KBM-7 (cell line): ENCODE measurements around the gene CLIC3.

Experiments
- DNase-seq: peaks from one replicate; pipeline ENCODE4 v3.0.0-alpha.2; 2015
- in situ Hi-C: fragments of 300-500 bp; cut with MboI; formaldehyde crosslinking; loops from 2 replicates; pipeline ENCODE4 v1.14.3; 2020; ENCODE audit warnings: low sequenced_read_pairs, low pct_unique_long_range_greater_than_20kb, mixed read lengths

The CLIC3 gene

DNA sequence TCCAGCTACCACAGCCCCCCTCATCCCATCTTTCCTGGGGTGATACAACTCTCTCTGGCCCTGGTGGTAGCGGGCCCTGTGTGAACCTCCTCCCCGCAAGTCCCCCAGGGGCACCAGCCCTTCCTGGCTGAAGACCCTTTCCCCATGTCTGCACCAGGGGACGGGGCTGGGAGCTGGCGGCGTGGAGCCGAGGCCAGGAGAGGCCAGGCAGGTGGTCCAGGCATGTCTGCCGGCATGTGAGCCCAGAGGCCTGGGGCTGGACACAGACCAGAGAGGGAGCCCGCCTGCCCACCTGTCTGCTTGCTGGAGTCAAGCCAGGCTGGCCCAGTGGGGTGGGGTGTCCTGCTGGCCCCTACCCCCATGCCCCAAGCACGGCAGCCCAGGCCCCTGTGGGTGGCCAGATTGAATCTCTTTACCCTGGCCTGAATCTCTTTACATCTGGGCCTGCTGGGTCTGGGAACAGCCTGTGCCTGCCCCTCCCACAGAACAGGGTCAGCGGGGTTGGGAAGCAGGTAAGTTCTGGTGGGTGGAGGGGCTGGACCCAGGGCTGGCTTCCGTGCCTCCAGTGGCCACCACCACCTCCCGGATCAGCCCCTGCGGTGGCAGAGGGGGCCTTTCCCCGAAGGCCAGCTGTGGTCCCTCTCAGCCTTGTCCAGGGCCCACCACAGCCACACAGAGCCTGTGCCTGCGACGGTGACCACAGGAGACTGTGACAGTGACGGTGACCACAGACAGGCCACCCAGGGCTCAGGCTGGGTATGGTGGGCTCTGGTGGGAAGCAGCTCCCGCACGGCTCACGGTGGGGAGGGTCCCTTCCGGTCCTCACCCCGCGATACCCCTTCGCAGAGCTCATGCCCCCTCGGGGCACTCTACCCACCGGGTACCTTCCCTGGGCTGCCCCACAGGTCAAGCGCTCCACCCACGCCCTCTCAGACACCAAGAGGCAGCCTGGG, 37.2 kb downstream of the CLIC3 start:
- no peak for DNase-seq
- in situ Hi-C loops: no loop called here

DNA sequence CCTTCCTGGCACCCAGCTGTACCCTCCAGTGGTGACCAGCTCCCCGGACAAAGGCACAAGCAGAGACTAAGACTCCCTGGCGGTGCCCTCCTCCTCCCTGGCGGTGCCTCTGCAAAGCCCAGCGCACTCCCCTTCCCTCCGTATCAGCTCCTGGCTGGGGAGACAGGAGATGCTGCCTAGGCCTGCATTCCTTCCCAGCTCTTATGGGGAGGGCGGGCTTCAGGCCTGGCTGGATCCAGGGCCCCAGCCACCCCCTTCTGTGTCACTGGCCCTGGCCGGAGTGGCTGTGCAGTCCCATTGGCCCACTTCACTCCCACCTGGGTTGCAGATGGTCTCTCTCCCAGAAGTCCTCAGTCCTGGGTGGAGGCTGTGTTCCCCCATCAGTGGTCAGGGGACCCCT, 37.9 kb downstream of the CLIC3 start:
- DNase-seq: no peak
- in situ Hi-C loops: no loop called here

DNA sequence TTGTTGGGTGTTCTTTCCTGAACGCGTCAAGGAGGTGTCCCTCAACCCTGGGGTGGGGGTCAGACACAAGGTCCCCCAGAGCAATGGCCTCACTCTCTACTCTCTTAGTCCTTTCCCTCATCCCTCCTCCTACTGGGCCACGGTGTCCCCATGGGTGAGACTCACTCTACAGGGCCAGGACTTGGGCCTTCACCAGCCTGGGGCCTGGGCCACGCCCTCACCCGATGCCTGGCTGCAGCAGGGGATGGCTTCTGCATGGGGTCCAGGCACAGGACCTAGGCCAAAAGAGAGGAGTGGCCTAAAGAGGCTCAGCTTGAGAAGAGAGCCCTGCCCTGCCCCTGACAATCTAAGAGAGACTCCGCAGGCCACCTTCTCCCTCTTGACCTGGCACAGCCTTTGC, 38.5 kb downstream of the CLIC3 start:
- DNase-seq: no peak
- in situ Hi-C loops: no loop called here

DNA sequence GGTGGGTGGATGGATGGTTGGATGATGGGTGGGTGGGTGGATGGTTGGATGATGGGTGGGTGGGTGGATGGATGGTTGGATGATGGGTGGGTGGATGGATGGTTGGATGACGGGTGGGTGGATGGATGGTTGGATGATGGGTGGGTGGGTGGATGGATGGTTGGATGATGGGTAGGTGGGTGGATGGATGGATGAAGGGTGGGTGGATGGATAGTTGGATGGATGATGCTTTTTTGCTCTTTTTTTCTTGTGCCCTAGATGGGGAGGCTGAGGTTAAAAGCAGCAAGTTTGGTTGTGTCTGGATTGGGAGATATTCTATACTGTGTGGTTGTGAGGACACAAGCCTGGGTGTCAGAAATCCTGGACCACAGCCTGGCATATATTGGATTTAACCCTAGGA, 38.9 kb downstream of the CLIC3 start:
- no peak for DNase-seq
- in situ Hi-C loops: no loop called here

DNA sequence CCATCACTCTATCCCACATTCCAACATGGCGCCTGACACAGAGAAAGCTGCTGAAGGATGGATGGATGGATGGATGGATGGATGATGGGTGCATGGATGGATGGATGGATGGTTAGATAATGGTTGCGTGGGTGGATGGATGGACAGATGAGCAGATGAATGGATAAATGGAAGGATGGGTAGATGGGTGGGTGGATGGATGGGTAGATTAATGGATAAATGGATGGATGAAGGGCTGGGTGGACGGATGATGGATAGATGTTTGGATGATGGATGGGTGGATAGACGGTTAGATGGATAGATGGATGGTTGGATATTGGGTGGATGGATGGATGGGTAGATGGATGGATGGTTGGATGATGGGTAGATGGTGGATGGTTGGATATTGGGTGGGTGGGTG, 39.8 kb downstream of the CLIC3 start:
- no peak for DNase-seq
- in situ Hi-C loops: no loop called here

DNA sequence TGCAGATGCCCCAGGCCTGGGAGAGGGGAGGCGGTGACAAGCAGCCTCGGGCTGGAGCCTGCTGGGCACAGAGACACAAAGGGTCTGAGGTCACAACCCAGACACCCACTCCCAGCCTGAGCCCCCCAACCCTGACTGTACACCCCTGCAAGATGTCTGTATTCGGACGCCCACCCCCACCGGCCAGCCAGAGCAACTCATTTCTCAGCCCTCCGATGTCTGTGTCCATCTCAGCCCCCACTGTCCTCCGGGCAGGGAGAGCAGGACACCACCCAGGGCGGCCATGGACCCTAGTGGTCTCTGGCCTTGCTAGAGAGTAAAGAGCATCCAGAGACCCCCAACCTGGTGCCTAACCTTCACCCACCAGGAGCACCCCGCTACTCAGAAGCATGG, 40.4 kb downstream of the CLIC3 start:
- in situ Hi-C loops: no loop called here
- no peak for DNase-seq

DNA sequence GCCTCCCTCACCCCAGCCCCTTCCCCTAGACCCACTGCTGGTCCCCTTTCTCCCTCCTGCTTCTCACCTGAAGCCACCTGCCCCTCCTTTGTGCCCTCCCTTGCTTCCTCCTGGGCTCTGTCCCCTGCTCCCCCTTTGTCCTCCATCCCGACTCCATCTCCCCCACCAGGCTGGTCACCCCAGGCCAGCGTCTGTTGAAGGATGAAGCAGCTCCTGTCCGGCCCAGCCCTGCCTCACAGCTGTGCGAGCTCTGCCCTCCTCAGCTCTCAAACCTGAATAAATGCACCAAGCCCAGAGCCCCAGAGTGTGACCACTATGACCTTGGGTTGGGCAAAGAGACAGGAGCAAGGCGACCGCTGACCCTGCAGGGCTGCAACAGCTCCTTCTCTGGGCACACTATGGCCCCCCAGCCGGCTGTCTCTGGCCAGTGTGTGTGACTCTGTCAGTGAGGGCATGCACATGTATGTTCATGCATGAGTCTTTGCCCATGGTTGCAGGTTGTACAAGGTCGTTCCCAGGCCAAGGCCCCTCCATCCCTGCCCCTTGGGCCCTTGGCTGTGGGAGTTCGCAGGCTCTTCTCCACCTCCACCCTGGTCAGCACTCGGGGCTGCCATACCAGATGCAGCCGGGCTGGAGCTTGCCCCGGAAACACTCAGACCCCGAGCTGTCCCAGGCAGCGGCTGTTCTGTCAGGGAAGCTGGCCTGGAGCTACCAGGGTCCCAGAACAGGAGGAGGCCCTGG, 41.0 kb downstream of the CLIC3 start:
- no peak for DNase-seq
- in situ Hi-C loops: no loop called here

DNA sequence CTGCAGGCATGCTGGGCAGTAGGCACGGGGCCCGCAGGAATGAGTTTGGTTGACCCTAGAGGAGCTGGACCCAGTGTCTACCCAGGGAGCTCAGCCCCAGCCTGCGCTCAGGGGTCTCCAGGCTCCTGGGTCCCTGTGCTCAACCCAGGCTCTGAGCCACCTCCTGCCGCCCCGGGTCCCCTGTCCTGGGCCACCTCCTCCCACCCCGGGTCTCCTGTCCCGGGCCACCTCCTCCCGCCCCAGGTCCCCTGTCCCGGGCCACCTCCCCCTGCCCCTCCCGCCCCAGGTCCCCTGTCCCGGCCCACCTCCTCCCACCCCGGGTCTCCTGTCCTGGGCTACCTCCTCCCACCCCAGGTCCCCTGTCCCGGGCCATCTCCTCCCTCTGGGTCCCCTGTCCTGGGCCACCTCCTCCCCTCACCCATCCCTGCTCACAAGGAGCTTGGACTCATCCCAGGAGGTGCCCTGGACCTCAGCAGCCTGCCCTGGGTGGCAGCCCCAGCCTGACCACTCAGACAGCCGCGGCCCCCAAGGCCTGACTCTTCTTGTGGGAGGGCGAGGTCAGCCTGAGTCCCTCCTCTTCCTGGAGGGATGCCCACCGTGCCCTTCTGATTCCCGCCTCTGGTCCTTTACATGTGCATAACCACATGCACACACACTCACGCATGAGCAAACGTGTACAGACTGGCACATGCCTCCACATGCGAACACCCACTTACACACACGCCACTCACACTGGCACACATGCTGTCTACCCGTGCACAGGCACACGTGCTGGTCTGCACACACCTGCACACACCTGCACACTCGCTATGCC, 41.9 kb downstream of the CLIC3 start:
- no peak for DNase-seq
- in situ Hi-C loops: no loop called here

DNA sequence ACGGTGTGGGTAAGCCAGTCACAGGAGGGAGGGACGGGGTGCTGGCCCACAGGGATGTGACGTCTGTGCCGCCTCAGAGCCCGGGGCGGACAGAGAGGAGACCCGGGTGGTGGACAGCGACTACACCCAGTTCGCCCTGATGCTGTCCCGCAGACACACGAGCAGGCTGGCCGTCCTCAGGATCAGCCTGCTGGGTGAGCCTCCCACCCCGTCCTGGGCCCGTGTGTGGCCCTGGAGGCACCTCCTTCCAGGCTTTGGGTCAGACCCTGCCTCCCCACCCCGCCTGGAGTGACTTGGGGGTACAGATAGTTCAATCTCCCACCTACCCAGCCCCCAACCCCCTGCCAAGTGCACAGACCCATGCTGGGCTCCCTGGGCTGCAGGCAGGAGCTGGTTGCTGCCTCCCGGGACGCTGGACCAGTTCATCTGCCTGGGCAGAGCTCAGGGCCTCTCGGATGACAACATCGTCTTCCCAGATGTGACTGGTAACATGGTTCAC, 42.5 kb downstream of the CLIC3 start:
- in situ Hi-C loops: no loop called here
- DNase-seq: no peak

DNA sequence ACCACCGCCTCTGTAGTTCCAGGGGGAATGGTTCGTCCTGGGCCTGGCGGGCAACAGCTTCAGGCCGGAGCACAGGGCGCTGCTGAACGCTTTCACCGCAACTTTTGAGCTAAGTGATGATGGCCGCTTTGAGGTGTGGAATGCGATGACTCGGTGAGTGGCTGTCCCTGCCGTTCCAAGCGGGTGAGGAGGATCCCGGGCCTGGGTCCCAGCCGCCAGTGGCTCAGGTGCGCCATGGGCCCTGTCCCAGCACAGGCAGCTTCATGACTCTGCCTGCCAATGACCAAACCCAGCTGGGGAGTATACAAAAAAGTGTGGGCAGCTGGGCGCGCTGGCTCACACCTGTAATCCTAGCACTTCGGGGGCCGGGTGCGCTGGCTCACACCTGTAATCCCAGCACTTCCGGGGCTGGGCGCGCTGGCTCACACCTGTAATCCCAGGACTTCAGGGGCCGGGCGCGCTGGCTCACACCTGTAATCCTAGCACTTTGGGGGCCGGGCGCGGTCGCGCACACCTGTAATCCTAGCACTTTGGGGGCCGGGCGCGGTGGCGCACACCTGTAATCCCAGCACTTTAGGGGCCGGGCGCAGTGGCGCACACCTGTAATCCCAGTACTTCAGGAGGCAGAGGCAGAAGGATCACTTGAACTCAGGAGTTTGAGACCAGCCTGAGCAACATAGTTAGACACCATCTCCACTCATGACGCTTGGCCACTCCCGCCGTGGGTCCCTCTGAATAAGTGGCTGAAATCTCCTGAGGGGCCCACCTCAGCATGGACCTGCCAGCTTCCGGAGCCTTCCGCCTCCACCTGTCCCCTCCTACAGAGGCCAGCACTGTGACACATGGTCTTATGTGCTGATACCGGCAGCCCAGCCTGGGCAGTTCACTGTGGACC, 43.2 kb downstream of the CLIC3 start:
- in situ Hi-C loops: no loop called here
- DNase-seq: no peak

DNA sequence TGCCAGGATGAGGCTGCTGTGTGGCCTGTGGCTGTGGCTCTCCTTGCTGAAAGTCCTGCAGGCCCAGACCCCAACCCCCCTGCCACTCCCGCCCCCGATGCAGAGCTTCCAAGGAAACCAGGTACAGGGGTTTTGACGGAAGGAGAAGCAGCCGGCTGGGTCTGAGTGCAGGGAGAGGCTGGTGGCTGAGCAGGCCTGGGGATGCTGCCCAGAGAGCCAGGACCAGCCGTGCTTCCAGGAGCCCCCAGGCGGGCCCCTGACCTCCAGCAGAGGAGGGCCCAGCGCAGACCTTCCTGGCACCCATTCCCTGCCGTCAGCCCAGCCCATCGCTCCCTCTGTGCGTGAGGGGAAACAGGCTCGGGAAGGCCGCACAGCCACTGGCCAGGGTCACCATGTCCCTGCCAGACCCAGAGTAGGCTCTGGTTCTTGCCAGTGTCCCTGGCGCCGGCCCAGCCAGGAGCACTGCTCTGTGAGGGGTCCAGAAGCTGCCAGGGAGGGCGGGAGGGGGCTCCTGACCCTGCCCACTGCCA, 44.0 kb downstream of the CLIC3 start:
- DNase-seq: no peak
- in situ Hi-C loops: no loop called here

DNA sequence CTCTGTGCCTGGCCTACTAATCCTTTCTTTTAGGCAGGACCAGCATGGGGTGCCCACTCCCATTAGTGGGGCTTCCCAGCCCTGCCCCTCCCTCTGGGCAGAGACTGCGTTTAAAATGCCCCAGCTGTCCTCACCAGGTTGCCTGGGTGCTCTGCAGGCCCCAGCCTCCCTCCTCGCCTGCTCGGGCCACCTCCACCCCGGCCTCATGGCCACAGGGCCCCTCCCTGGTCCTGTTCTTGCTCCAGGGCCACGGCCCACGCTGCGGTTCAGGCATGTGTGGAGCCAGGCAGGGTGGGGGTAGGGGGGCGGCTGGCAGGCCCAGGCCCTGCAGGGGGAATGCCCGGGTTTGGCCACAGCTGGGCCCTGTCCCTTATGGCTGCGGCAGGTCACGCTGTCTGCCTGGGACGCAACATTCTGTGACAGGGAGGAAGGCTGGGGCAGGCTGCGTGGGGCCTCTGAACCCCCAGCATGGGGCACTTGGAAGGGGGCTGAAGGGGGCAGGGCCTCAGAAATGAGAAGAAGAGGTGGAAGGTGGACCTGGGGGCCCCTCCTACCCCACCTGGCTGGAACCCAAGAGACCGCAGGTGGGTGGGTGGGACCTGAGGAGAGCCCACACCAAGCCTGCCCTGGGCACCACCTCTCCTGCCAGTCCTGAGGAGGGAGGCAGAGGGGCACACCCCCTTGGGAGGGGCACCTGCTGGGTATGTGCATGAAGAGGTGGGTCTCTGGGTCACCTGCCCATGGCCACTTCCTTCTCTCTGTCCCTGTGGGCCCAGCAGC, 44.6 kb downstream of the CLIC3 start, which contains the start of gene LCN12:
TSS of gene LCN12 (plus strand) at position 733 of the 780 bp plus-strand sequence. CDS start 55 bp downstream, outside the sequence.
- in situ Hi-C loops: no loop called here
- DNase-seq: no peak

DNA sequence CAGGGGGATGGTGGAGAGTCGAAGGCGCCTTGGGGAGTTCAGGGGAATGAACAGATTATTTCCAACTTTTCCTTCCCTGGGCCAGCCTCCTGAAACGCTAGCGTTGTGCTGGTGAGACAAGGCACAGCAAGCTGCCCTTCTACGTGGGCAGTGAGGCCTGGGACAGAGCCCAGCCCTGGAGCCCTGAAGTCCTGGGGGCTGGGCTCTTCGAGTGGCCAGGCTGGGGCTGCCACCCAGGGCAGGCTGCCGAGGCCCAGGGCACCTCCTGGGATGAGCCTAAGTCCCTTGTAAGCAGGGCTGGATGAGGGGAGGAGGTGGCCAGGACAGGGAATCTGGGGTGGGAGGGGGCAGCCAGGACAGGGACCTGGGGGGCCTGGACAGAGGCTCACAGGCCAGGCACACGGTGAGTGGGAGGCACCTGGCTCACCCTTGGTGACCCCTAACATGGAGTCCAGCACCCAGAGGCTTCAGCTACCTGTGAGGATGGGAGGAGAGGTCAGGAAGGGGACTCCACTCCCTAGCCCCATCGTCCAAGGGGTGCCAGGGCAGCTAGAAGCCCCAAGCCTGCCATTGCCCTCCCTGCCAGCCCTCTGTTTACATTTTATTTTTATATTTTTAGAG, 45.6 kb downstream of the CLIC3 start:
- DNase-seq: no peak
- in situ Hi-C loops: no loop called here

DNA sequence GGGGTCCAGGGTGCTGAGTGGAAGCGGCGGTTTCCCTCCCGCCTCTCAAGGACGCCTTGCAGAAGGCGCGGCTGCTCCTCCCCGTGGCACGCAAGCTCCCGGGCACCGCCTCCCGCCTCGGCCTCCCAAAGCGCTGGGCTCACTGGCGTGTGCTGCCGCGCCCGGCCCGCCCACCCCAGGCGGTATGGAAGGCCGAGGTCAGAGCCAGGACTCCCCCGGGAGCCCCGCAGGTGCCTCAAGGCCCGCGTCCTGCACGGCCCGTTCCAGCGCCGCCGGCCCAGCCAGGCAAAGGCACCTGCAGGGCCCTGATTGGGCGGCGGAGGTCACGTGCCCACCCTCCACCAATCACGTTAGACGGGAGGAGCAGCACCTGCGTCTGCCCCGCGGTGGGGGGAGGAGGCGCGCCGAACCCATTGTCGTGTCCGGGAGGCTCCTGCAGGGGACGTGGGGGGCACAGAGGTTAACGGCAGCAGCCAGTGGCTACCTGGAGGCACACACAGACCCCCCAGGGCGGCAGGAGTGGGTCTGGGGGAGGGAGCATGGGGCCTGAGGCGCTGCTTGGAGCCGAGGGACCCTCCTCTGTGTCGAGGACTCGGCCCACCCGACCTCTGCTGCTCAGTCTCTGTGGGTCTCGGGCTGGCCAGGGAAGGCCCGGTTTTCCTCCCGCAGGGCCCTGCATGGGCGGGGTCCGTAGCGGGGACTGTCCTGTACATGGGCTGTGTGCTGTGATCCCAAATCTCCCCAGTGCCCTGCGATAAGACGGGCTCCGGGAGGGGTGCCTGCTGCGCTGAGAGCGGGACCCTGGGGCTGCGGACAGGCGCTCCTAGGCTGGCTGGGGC, 46.3 kb downstream of the CLIC3 start:
- peak; percentile 90 for DNase-seq
- in situ Hi-C loops: no loop called here

DNA sequence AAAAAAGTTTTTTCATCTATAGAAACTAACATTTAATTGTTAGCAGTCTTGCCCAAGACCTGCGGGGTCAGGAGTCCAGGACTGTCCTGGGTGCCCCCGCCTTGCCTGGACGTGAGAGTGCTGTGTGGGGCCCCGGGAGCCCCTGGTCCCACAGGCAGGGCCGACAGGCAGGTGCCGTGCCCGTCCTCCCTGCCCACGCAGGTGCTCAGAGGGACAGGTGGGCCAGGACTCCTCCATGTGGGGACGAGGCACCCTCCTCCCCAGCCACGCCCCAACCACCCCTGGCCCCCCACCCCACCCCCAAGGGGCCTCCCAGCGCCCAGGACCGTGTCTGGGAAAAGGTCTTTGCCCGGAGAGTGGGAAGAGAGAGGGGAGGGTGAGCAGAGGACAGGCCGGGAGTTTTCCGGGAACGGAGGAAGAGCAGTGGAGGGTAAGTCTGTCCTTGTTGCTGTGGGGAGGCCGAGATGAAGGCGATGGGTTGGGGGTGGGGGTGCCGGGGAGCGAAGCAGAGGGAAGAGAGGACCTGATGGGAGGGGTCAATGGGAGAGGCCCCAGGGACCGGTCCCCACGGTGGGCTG, 47.0 kb downstream of the CLIC3 start:
- no peak for DNase-seq
- in situ Hi-C loops: no loop called here

DNA sequence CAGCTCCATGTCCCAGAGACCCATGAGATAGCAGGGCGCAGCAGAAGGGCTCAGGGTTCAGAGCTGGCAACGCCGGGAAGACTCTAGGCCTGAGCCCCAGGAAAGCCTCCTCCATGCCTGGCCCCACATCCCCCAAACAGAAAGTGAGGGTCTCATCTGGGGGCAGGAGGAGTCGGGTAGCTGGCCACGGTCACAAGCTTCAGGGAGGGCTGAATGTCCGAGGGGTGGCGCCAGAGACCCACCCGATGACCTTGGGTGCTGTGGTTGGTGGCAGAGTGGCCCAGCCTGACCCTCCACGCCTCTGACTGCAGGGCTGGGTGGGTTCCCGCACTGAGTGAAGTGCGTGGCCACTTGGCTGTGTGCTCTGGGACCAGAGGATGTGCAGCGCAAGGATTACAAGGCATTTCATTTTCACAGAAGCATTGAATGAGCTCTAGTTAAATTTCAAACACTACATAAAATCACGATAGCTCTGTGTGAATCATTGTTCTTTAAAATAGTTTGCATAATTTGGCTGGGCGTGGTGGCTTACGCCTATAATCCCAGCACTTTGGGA, 48.3 kb downstream of the CLIC3 start:
- peak; percentile 27 for DNase-seq
- in situ Hi-C loops: no loop called here
